AG10803 (cell line): Measurements from ENCODE around the gene ZNF622.

Experiments
- DNase-seq: peaks from one replicate; pipeline ENCODE4 v3.0.0; 2010; ENCODE audit warnings: low read depth
- H3K4me3 ChIP-seq: 2 replicates; pipeline ENCODE4 v1.5.1; 2011; ENCODE audit warnings: mild to moderate bottlenecking, low read length, control low read depth
- CTCF ChIP-seq: conservative IDR thresholded peaks from 2 replicates; pipeline ENCODE4 v1.5.1; 2011; ENCODE audit warnings: mild to moderate bottlenecking, low read length, control low read depth, inconsistent platforms

Gene ZNF622

DNA sequence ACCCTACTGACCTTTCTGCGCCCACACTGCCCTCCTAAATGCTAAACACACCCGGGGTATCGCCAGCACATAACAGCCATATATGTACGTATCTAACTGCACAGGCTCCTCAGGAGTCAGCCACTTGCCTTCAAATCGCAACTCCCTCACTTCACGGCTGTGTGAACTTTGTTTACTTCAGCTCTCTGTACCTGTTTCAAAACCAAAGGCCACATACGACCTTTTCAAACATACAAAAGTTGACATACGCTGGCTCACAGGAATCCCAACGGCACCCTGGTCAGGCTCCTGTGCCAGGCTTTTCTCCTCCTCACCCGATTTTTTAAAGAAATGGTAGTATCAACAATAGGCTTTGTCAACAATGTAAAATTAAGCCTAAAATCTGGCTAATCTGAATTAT, 39.0 kb upstream of the ZNF622 start:
- DNase-seq = no peak
- TF ChIP-seq CTCF = no peak
- H3K4me3 ChIP-seq = no peak overlapping the region

DNA sequence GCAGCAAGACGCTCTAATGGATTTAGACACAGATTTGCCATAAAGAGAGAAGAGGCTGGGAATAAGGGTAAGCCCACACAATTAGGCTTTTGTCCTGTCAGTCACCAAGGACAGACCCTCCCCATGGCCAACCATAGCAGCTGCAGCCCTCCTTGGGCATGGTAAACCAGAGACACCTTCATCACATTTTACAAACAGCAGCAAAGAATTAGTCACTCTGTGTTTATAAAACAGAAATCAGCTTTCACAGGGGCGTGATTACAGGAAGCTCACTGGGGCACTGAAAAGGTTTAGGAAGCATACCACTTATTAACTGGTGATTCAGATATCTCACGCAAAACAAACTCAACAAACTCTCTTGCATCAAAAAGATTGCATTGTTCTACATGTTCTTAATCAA, 37.3 kb upstream of the ZNF622 start:
- TF ChIP-seq CTCF = no peak
- no peak overlapping the region for H3K4me3 ChIP-seq
- no peak for DNase-seq

DNA sequence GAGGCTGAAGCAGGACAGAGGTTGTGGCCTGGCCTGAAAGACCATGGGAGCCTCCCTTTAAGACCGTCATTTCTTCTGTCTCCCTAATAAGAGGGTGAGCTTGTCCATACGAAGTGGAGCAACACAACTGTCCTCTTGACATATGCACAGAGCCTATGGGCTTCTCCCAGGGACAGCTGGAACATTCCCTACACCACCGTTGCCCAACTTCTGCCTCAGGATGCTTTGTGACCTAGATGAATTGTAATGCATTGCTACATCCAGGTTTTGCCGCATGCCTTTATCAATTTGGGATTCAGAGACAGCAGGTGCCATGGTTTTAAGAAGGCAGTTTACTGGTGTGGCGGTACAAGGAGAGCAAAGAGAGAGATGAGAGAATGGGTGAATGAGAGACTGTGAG, 34.4 kb upstream of the ZNF622 start:
- no peak for DNase-seq
- TF ChIP-seq CTCF = no peak
- H3K4me3 ChIP-seq = no peak overlapping the region

DNA sequence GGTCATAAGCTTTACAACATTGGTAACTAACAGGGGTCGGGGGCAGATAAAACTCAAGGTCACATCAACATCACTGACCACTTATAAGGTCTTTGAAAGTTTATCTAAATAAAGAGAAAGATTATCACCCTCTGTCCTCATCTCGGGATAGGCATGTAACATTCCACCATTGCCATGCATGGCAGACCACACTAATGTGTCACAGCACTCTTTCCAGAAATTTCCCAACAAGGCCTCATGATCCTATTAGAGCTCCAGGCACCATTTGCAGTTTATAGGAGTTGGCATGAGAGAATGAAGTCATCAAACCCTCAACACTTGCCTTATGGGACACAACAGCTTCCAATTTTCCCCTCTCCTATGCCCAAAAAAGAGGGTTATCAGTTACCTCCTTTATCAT, 31.9 kb upstream of the ZNF622 start:
- TF ChIP-seq CTCF = no peak
- H3K4me3 ChIP-seq = no peak overlapping the region
- no peak for DNase-seq

GRCh38 chr5:16493261-16493660, 27.7 kb upstream of the ZNF622 start:
- TF ChIP-seq CTCF = no peak
- H3K4me3 ChIP-seq = no peak overlapping the region
- no peak for DNase-seq

- TF ChIP-seq CTCF = no peak
- H3K4me3 ChIP-seq = no peak overlapping the region
- peak; percentile 88 for DNase-seq
These were observed 27.0 kb upstream of the ZNF622 start for GRCh38 chr5:16492398-16493140.

DNA sequence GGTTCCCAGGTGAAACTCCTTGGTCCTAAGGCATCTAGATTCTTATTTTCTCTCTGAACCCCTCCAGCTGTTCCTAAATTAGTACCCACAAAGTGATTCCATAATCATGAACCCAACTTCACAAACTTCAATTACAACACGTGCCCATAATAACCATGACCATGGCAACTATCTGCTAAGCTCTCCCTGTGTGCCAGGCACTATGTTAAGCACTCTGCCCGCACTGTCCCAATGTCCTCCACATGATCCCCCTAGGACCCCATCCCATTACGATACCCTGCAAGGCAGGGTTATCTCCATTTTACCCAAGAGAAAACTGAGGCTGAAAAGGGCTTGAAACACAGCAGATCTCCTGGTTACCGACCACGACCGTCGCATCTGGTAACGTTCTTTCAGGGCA, 25.3 kb upstream of the ZNF622 start:
- H3K4me3 ChIP-seq = no peak overlapping the region
- no peak for TF ChIP-seq CTCF
- DNase-seq = no peak
